GM19351 (cell line): ENCODE measurements around the gene TRIM7.
A peak's percentile ranks its signal among the peaks of the same experiment; 100 is the strongest.
"Not testable (repeated sequence)": the region's sequence is repeated elsewhere in the genome, so short reads cannot be mapped to it uniquely, and the experiment has no call there.

Source experiments
- ATAC-seq: cut with Tn5 transposase; IDR thresholded peaks from one replicate; pipeline ENCODE4 v1.9.1; 2021; ENCODE audit warnings: mild to moderate bottlenecking, moderate library complexity; ENCODE audit not compliant: unreplicated experiment

The TRIM7 gene

DNA sequence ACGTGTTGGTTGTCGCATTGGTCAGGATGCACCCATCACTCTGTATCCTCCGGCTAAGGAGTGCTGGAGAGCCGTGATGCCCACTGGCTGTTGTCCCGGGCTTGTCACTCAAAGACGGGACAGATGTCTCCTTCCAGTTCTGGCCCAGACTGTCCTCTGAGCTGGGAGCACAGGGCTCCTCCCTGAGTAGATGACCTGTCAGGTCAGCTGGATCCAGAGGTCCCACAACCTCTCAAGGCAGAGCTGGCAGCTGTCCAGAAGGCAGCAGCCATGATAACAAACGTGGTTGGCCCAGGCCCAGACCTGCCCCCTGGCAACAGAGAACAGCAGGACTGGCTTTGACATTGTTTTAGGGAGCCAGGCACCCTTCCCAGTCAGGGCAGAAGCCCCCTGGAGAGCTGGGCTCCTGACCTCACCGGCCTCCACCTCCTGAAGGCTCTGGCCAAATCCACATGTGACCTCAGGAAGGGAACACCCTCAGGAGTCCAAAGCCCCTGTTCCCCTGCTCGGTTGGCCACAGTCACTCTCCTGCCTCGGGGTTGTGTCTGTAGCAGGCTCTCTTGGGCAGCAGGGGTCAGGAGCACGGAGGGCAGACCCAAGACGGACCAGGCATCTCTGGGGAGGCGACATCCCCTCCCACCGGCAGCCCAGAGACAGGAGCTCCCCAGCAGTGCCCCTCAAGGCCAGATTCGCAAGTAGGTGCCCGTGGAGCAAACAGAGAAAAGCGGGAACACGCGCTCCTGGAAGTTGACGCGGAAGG, 10.3 kb downstream of the TRIM7 start:
- ATAC-seq: no peak

DNA sequence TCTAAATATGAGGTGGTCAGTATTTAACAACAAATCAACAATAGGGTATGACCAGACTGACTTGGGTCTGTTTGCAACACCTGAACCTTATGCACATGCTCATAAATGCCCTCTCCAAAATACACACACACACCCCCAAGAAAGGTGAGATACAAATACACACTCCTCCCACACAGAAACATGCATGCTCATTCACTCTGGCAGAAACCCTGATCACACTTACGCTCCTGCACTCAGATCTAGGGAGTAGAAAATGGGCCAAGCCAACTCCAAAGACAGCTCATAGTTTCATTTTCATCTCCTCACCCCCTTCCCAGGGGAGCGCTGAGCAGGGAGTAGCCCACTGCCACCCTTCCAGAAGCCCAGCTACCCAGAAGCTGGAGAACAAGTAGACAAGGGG, 11.3 kb downstream of the TRIM7 start:
- ATAC-seq: no peak

DNA sequence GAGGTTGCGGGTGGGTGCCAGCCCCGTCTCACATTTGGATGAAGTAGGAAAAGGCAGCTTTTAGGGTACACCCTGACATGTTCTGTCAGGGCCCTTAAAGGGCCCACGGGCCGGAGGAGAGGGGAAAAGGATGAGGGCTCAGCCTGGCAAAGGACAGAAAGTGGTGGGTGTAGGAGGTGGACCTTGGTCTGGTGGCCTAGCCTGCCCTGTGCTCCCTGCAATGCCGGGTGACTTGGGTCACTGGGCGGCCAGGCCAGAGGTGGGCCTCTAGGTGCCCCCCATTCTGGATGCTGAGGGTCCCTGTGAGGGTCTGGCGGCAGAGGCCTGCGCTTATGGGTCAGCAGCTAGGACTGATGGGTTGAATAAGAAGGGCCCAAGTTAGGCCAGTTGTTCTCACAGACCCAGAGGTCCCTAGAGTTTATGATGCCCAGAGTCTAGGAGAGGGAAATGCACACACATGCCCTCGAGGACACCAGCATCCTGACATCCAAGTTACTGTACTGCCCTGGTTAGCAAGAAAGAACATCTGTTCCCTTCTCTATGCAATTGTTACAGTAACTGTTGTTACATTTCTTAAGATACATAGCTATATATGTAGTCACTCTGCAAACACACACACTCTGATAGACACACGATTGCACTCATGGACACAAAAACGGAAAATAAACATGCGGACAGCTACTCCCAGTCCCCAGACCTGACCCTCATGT, 12.5 kb downstream of the TRIM7 start:
- no peak for ATAC-seq

DNA sequence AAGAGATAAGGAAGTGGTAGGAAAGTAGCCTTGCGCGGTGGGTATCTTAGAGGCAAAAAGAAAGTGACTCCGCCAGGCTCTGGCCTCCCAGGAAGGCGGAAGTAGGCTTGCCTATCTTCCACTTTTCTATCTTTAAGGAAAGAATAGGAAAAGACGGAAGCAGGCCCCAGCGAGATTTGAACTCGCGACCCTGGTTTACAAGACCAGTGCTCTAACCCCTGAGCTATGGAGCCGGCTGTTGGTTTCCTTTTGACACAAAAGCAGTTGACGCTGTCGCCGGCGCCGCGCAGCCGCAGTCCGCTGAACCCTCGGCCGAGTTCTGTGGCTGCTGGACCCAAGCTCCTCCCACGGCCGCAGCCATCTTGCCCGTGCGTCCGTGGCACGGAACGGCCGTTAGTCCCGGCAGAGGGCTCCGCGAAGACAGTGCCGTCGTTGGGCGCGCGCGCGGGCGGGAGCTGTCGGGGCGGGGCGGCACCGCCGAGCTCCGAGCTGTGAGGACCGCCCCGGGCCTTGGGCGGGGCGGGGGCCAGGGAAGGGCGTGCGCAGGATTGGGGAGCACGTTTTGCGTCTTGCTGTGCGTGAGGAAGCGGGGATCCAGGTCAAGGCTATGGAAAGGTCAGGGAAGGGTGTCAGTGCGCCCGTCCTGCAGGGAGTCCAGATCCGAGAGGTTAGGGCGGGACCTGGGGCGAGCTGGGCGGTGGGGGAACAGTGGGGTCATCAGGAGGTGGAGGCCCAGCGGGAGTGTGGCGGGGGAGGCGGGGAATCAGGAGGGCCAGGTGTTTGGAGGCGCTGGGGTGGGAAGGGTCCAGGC, 13.3 kb downstream of the TRIM7 start:
- ATAC-seq: peak; percentile 55

DNA sequence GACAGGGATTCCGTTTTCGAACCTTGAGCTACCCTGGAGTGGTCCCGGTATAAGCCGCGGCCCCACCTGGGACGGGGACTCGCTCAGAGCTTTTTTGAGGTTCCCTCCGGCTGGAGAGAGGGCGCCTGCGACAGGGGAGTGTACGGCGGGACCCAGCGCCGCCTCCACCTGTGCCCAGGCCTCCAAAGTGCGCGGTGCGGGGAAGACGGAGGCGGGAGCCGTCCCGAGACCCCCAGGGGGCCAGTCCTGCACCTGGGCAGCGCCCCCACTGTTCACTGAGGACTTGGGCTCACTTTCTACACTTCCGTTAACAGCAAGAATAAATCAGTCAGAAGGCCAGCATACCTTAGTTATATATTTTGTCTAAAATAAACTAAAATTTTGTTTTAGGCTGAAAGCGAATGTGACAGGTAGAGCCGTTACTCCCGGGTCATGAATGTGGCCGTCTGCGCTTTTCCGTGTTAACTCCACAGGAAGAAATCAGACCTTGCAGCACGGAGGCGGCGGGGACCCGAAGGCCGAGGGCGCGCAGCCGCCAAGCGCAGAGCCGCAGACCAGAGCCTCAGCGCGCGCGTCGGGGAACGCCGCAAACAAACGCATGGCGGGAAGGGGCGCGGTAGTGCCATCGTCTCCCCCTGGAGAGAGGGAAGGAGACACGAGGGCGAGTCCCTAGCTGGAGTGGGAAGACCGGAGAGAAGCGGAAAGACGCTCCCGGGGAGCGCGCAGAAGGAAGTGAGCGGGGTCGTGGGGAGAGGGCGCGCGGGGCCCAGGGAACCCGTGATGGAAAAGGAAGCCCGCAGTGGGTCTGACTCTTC, 14.1 kb downstream of the TRIM7 start:
- ATAC-seq: no peak

DNA sequence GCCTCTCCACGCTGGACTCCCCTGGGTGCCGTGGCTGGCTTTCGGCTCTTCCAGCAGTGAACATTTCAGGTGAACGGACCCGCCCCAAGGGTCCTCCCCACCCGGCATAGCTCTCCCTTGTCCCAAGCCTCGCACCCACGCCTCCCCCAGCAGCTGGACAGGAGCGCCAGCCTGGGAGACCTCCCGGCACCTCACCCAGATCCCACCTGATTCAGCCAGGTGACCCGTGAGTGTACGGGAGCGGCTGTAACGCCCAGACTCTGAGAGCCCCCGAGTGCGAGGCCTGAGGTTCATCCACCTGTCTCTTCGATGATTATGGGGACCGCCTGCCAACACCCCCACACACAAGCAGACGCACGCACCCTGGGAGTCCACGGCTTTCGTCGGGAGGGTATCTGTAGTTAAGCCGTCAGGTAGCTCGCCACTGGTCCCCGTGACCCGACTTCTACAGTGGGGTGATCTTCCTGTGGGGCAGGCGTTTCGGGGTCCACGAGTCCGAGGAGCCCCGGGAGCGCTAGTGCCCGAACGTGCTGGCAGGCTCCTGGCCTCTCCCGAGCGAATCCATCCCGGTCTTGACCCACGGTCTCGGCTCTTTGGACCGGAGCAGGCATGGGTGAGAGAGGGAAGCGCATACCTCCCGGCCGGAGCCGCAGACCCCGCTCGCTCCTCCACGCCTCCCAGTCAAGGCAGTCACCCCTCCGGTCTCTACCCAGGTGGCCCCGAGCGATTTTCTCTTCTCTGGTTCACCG, 14.9 kb downstream of the TRIM7 start:
- no peak for ATAC-seq

DNA sequence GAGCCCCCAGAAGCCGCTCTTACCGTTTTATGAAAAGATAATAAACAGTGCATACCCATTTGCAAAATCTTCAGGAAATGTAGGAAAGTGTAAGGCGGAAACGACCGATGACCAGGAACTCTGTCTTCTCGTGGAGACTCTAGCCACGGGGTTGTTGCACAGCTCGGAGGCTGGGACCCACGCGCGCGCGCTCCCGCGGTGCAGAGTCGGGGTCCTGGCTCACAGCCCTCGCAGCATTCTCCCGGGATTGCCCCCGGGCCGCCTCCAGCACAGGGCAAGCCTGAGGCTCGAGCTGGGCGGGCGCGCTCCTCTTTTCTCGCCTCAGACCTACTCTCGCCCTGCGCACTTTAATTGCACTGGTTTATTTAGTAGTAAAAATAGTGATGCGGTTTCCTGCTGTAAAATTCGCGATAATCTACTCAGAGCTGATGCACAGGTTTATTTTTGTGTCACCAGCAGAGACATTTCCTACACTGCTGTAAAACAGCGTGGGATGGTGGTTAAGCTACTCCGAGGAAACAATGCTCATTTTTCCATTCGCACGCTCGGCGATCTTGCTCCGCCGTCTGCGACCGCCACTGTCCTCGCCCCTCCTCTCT, 15.5 kb downstream of the TRIM7 start:
- no peak for ATAC-seq

DNA sequence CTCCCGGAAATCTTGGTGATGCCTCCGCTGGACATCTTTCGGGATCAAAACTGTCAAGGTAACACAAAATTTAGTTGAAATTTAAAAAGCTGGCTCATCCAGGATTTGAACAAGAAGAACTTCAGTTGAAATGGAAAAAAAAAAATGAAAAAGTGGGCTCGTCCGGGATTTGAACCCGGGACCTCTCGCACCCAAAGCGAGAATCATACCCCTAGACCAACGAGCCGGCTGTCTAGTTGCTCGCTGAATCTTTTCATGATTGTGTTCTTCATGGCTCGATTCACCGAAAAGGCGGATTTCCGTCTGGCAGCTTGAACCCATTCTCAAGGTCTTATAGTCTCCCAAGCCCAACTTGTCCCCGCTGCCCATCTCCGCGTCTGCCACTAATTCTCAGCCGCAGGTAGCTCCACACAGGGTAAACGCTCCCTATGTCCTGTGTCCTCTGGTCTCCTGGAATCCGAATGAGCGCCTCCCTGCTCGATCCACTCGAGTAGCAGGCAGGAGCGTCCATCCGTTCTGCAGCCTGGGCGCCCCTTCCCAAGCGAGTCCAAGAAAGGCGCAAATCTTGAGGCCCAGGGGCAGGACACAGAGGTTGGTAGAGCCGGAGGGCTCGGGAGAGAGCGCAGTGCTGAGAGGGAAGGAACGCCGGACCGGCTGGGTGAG, 16.2 kb downstream of the TRIM7 start:
- ATAC-seq: no peak

DNA sequence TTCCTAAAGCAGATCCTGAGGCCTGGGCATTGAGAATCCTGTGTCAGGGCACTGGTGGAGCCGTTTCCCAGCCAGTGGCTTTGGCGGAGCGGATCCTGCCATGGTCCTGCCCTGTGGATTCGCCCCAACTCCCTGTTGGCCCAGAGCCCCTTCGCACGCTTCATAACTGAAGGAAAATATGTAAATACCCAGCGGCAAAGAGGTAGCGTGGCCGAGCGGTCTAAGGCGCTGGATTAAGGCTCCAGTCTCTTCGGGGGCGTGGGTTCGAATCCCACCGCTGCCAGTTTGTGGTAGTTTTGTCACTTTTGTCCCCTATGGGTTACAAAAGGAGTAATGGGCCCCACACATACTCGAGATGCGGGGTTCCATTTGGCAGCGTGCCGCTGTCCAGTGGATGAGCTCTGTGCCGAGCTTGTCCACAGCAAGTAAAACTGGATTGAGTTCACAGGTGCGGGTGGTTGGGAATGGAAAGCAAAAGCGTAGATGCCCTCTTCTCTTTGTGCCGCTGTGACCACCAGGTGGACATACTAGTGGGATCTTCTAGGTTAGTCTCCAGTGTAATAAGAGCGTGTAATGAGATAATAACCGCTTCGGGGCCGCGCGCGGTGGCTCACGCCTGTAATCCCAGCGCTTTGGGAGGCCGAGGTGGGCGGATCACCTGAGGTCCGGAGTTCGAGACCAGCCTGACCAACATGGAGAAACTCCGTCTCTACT, 17.3 kb downstream of the TRIM7 start:
- ATAC-seq: no peak

DNA sequence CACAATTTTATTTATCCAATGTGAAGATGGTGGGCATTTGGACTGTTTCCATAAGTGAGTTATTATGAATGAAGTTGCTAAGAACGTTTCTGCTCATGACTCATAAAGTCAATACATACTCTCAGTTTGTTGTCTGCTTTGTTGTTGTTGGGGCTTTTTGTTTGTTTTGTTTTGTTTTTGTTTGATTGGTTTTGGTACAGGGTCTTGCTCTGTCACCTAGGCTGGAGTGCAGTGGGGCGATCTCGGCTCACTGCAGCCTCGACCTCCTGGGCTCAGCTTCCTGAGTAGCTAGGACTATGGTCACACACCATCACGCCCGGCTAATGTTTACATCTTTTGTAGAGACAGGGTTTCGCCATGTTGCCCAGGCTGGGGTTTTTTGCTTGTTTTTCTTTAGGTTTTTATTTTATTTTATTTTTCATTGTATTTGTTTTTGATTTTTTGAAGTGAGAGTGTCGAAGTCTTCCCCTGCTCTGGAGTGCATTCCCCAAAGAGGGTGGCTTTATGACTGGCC, 18.0 kb downstream of the TRIM7 start:
- no peak for ATAC-seq

DNA sequence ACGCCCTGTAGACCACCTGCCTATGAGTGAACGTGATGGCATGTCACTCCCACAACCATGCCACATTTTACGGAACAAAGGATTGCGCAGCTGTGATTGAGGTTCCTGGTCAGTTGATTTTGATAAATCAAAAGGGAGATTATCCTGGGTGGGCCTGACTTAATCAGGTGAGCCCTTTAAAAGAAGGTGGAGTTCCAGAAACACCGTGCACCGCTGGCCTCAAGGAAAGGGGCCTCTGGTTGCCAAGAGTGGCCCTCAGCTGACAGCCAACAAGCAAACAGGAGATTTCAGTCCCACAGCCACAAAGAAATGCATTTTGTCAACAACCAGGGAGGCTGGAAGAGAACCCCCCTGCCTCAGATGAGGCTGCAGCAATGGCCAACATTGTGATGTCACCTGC, 19.0 kb downstream of the TRIM7 start:
- ATAC-seq: no peak

DNA sequence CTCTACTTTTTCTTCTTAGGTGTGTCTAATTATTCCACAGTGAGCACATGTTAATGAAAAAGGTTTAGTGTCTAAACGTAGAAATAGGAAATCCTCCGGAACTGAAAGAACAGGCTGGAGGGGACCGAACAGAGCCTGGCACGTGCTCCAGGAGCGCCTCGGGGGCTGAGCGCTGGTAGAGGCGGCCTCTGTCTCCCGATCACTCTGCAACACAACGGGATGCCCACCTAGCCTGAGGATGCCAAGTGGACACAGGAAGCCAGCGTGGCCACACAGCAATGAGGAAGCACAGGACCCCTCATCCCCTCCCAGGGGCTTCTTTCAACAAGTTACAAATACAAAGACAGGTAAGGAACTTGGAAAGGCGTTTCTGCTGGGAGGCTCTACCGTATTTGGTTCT, 19.4 kb downstream of the TRIM7 start:
- no peak for ATAC-seq

DNA sequence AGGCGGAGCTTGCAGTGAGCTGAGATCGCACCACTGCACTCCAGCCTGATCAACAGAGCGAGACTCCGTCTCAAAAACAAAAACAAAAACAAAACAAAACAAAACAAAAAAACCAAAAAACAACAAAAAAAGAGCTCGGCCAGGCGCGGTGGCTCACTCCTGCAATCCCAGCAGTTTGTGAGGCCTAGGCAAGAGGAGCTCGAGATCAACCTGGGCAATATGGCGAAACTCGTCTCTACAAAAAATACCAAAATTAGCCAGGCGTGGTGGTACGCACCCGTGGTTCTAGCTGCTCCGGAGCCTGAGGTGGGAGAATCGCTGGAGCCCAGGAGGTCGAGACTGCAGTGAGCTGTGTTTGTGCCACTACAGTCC, 20.2 kb downstream of the TRIM7 start:
- no peak for ATAC-seq

DNA sequence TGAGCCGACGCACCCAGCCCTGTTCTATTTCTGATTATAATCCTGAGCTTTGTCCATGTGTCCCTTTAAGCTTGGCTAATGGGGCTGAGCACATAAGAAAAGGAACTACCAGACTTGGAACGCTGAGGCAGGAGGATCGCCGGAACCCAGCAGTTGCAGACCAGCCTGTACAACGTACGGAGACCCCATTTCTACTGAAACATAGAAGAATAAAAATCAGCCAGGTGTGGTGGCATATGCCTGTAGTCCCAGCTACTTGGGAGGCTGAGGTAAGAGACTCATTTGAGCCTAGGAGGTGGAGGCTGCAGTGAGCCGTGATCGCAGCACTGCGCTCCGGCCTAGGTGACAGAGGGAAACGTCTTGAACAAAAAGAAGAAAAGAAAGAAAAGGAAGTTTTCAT, 22.3 kb downstream of the TRIM7 start:
- ATAC-seq: no peak

DNA sequence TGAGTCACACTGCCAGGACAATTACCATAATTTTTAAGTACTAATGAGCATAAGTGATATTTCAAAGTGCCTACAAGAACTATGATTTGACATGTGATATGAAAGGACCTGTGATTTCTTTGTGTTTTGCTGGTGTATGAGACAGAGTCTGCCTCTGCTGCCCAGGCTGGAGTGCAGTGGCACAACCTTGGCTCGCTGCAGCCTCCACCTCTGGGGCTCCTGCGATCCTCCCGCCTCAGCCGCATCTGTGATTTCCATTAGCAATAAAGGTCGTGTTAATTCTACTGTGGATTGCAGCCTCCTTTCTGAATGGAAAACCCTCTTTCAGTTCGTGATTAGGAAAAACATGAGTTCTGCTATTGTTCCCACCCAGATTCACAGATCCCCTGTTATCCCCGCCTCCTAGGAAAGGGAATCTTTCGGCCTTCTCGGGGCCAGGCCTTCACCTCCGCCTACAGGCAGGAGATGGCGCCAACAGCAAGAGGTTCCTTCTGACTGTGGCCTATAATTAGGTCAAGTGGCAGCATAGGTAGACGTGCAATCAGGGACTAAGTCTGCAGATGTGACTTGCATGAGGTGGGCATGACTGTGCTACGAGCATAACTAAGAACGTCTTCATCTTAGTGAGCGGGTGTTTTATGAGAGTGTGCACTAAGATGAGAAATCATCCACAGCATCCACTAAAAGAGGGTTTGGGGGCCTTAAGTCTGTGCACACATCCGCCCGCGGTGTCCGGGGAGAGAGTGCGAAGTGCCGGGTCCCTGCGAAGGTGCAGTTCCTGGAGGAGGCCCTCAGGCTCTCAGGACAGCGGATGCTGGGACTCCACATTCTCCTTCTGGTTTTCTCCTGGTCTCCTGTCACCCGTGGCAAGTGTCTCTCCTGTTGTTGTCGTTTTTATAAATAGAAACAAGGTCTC, 23.1 kb downstream of the TRIM7 start:
- ATAC-seq: peak; percentile 57

DNA sequence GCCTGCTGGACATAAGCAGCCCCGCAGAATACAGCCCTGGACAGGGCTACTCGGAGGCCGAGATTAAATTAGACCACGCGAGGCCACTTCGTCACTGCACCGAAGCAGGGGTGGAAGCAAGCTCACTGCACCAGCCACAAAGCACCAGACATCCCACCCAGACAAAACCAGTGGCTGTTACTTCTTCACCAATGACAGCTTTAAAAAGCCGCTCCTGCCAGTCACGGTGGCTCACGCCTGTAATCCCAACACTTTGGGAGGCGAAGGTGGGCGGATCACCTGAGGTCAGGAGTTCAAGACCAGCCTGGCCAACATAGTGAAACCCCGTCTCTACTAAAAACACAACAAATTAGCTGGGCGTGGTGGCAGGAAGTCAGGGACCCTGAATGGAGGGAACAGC, 27.4 kb downstream of the TRIM7 start:
- ATAC-seq: not testable (repeated sequence)

DNA sequence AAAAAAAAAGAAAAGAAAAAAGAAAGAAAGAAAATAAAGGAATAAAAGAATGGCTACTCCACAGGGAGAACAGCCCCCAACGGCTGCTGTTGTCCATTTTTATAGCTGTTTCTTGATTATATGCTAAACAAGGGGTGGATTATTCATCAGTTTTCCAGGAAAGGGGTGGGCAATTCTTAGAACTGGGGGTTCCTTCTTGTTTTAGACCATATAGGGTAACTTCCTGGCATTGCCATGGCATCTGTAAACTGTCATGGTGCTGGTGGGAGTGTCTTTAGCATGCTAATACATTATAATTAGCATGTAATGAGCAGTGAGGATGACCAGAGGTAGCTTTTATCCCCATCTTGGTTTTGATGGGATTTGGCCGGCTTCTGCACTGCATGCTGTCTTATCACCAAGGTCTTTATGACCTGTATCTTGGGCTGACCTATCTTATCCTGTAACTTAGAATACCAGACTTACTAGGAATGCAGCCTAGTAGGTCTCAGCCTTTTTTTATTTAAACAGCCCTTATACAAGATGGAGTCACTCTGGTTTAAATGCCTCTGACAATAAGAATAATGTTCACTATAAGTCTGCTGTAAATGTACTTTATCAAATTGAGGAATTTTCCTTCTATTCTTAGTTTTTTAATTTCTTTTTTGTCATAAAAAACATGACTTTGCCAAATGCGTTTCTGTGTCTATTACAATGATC, 28.6 kb downstream of the TRIM7 start:
- no peak for ATAC-seq
